GM19324 (cell line): ENCODE results near the gene SNED1.

Experiments
- ATAC-seq: cut with Tn5 transposase; IDR thresholded peaks from one replicate; pipeline ENCODE4 v1.9.1; 2021; ENCODE audit warnings: mild to moderate bottlenecking, moderate library complexity; ENCODE audit not compliant: unreplicated experiment, low FRiP score

SNED1 gene

GRCh38 chr2:241064008-241064801 is 65.8 kb downstream of the SNED1 start:
- ATAC-seq, result no peak

- no peak for ATAC-seq
Observed at GRCh38 chr2:241064802-241065354, 66.5 kb downstream of the SNED1 start.

GRCh38 chr2:241065355-241065803 is 67.0 kb downstream of the SNED1 start:
- no peak for ATAC-seq

DNA sequence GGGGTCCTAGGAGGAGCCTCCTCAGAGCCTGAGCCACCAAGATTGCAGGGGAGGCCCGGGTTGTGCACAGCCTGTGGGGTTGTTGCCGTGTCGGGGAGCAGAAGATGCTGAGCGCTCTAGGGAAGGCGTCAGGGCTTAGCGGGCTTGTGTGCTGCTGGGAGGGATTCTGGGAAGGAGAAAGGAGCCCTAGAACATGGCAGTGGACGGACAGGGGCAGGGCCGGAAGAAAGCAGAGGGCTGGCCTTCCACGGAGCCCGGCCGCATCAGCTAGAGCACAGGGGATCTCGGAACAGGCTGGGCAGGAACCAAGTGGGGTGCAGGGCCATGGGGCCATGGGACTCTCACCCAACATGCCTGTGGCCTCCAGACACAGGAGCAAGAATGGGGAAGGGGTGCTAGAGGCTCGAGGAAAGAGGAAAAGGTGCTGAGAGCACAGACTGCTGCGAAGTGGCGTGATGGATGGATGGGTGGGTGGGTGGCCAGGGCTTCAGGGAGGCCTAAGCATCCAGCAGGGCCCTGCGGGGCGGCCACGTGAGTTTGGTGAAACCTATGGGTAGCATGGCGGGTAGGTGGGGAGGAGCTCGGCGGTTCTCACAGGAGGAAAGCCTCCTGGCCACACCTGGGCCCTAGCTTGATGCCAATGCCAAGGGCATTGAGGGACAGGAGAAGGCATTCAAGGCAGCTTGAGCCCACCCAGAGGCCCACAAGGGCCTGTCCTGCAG is 67.9 kb downstream of the SNED1 start:
- no peak for ATAC-seq

GRCh38 chr2:241066893-241067341 is 68.5 kb downstream of the SNED1 start:
- ATAC-seq, result no peak

DNA sequence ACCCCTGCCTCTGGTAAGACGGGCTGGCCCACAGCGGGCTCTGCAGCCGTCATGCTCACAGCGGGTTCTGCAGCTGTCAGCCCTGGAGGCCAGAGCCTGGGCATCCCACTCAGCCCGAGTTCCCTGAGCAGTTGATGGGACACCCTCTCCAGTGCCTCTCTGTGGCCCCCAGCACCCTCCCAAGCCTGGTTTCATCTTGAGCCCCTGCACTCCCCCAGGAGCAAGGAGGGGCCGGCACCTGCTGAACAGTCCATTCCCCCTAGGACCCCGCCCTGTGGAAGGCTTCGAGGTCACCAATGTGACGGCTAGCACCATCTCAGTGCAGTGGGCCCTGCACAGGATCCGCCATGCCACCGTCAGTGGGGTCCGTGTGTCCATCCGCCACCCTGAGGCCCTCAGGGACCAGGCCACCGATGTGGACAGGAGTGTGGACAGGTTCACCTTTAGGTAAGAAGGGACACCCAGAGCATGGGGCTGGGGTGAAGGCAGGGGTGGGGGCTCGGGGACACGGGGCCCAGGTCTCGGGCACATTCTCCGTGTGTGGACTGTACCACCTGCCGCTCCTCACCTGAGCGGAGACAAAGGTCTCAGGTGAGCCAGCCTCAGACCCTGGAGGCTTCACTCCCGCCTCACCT is 69.2 kb downstream of the SNED1 start:
- ATAC-seq, result no peak

DNA sequence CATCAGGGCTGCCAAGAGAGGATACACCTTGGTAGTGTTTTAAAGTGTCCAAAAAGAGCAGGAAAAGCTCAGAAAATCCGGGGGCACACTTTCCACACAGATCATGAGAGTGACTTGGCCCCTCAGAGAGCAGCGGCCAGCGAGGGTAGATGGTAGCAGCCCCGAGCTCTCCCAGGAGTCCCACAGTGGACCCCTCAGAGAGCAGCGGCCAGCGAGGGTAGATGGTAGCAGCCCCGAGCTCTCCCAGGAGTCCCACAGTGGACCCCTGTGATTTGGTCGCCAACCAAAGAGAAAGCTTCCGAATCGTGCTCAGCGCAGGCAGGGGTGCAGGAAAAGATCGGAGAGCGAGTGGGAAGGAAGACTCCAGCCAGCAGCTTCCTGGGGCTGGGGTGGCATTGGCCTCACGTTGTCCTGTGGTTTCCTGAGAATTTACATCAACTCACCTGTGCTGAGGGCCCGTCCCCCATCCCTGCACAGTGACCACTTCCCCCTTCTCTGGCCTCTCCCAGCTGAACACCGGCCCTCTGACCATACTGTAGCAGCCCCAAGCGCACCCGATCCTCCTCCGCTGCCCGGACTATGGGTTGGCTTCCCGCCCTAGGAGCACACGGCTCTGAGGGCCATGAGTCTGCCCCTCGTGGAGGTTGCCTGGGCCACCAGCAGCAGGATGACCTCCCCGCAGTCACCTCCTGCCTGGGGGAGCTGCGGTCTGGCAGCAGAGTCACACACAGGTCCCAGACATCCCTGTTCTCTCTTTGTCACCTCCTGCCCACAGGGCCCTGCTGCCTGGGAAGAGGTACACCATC is 69.9 kb downstream of the SNED1 start:
- no peak for ATAC-seq

- no peak for ATAC-seq
Observed at GRCh38 chr2:241068942-241069810, 70.8 kb downstream of the SNED1 start.

GRCh38 chr2:241069821-241070281 is 71.4 kb downstream of the SNED1 start:
- ATAC-seq, result no peak

- no peak for ATAC-seq
Observed at GRCh38 chr2:241070361-241070760, 71.9 kb downstream of the SNED1 start.

GRCh38 chr2:241070811-241071676 is 72.6 kb downstream of the SNED1 start:
- ATAC-seq, result no peak

DNA sequence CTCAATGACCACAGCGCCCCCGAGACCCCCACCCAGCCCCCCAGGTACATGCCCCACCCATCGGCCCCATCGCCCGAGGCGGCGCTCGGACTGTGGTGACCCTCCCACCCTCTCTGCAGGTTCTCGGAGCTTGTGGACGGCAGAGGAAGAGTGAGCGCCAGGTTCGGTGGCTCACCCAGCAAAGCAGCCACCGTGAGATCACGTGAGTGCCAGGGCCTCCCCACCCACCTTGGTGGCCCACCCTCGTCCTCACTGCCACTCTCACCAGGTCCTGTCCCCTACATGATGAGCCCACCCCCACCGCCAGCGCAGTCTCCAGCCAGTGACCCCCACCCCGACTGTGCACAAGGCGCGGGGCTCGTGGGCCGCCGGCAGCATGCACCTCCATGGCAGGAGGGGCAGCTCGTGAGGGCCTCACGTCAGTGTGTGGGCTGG is 73.3 kb downstream of the SNED1 start:
- ATAC-seq, result no peak

DNA sequence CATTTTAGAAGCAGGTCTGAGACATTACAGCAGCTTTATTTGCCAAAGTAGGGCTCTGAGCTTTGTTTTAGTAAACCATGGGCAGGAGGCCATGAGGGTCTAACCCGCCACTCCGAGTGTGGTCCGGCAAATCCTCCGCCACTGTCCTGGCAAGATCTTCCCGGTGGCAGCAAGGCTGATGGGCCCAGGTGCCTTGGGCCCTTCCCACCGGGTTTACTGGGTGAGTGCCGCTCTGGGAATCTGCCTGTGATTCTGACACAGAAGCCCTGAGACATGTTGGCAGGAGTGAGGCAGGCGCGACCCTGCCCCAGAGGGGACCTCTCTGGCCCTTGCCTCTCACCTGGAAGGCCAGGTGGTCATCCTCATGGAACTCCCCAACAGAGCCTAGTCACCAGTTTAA is 73.7 kb downstream of the SNED1 start:
- ATAC-seq, result no peak

- ATAC-seq, result no peak
Observed at GRCh38 chr2:241072553-241073165, 74.2 kb downstream of the SNED1 start.

- no peak for ATAC-seq
Observed at GRCh38 chr2:241073166-241074064, 75.0 kb downstream of the SNED1 start.

DNA sequence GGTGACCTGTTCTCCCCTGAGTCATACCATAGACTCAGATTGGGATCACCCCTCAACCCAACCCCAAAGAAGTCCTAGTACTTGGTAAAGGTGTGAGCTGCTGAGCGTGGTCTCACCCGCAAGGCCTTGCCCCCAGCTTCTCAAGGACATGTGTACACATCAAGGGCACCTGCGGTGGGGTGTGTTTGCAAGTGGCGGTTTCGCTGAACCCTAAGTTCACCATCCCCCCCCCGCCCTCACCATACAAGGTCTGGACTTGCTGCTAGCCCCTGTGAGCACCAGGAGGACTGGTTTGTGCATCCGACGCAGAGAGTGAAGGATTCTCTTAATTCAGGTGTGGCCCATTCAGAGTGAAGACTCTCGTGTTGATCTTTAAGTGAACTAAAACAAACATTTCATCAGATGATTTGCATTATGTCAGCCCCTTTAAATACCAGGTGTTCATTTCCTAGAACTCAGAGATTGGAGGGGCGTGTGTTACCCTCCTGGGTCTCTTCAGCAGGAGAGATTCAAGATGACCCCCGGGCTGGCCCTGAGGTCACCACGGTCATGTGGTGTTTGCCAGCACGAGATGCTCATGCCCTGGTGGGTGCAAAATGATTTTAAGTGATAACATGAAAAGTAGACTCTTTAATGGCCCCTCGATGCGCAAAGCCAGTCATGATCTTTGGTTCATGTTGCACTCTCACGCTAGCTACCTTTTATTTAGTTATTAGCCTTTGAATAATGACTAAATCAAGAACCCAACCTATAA is 75.8 kb downstream of the SNED1 start:
- no peak for ATAC-seq
